Measurements from ENCODE around the gene MPPED2. TPM values are rescaled to one million over a fixed set of nuclear protein-coding genes. Genes with fewer than 3 reads are reported as not detected.
A peak's percentile ranks its signal among the peaks of the same experiment; 100 is the strongest.

MPPED2 gene
- total and polyA plus RNA-seq, 8 donors: 0.12 to 10.3 (median 2.5) TPM

- WGBS, 5 donors: 20 to 40% (median 28%) methylated on average over 5 of the region's 5 CpGs
- intact Hi-C loops (cut with DNase I; ENCODE audit: low total_unique reads): no loop called here
- peak in 1 of 2 donors; percentile 51 for DNase-seq
- H3K4me3 ChIP-seq: no peak overlapping the region
- no peak for TF ChIP-seq EP300 (IDR thresholded peaks at IDR 0.05)
- no peak for TF ChIP-seq POLR2AphosphoS5 (IDR thresholded peaks at IDR 0.05)
- no peak for TF ChIP-seq CTCF (IDR thresholded peaks at IDR 0.05)
- no peak for TF ChIP-seq POLR2A (IDR thresholded peaks at IDR 0.05)
- peaks cover 0 to 40% (median 11%) of the 10 kb centered on the region in 4 donors for H3K4me1 ChIP-seq
- H3K27me3 ChIP-seq: no peaks in the 10 kb centered on the region
- H3K9me3 ChIP-seq: no peaks in the 10 kb centered on the region
- peak overlapping the region in 1 of 5 donors; percentile 50 for H3K27ac ChIP-seq
- no peaks in the 10 kb centered on the region for H3K36me3 ChIP-seq
Measured at GRCh38 chr11:30454111-30454510, 132.0 kb downstream of the MPPED2 start.

DNA sequence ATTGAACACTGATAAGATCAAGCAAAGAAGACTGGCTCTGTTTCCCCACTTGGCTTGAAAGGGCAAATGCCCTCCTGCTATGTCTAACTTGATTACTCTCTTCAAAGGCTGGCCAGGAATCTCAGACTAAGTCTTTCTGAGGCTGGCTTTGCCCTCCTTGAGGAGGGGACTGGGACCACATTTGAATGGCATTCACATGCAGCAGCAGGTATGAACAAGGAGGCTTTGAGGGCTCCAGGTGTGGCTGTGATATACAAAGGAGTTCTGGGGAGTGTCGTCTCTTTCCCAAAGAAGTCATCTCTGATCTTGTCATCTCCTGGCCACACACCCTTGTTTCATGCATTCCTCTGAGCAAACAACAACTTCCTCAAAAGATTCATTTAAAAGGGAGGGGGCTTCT lies 132.4 kb downstream of the MPPED2 start:
- Histone ChIP-seq H3K9me3 (no peaks in the 10 kb centered on the region), H3K4me1 (peaks cover 0 to 40% (median 11%) of the 10 kb centered on the region in 4 donors), H3K27me3 (no peaks in the 10 kb centered on the region), H3K4me3 (no peak overlapping the region), H3K36me3 (no peaks in the 10 kb centered on the region), H3K27ac (peak overlapping the region in 1 of 5 donors; percentile 50)
- WGBS, 5 donors: 82 to 89% (median 88%) methylated on average over 1 of the region's 1 CpG
- intact Hi-C loops (cut with DNase I; ENCODE audit: low total_unique reads): no loop called here
- no peak for DNase-seq
- TF ChIP-seq CTCF (IDR thresholded peaks at IDR 0.05) (no peak), POLR2AphosphoS5 (IDR thresholded peaks at IDR 0.05) (no peak)

GRCh38 chr11:30452842-30453241 lies 133.3 kb downstream of the MPPED2 start:
- Histone ChIP-seq H3K4me1 (peaks cover 0 to 38% (median 11%) of the 10 kb centered on the region in 4 donors), H3K27me3 (no peaks in the 10 kb centered on the region), H3K9me3 (no peaks in the 10 kb centered on the region), H3K4me3 (no peak overlapping the region), H3K27ac (no peak overlapping the region), H3K36me3 (no peaks in the 10 kb centered on the region)
- no peak for DNase-seq
- WGBS, 5 donors: 41 to 80% (median 53%) methylated on average over 1 of the region's 1 CpG
- intact Hi-C loops (cut with DNase I; ENCODE audit: low total_unique reads): no loop called here
- TF ChIP-seq CTCF (IDR thresholded peaks at IDR 0.05) (no peak), POLR2A (IDR thresholded peaks at IDR 0.05) (no peak), EP300 (IDR thresholded peaks at IDR 0.05) (no peak), POLR2AphosphoS5 (IDR thresholded peaks at IDR 0.05) (no peak)

GRCh38 chr11:30452114-30452513 lies 134.0 kb downstream of the MPPED2 start:
- Histone ChIP-seq H3K36me3 (no peaks in the 10 kb centered on the region), H3K27me3 (no peaks in the 10 kb centered on the region), H3K27ac (no peak overlapping the region), H3K4me1 (peaks cover 0 to 33% (median 11%) of the 10 kb centered on the region in 4 donors), H3K4me3 (no peak overlapping the region), H3K9me3 (no peaks in the 10 kb centered on the region)
- no peak for TF ChIP-seq POLR2A (IDR thresholded peaks at IDR 0.05)
- TF ChIP-seq POLR2AphosphoS5 (IDR thresholded peaks at IDR 0.05): no peak
- TF ChIP-seq CTCF (IDR thresholded peaks at IDR 0.05): no peak
- no peak for TF ChIP-seq EP300 (IDR thresholded peaks at IDR 0.05)
- intact Hi-C loops (cut with DNase I; ENCODE audit: low total_unique reads): no loop called here
- DNase-seq: no peak
- 49 to 64% (median 54%) methylated on average over 4 of the region's 4 CpGs for WGBS, 5 donors

Measured in stomach (tissue), 9 donors.